ENCODE measurements around the gene PSMC6. TPM values are rescaled to one million over a fixed set of nuclear protein-coding genes. Genes with fewer than 3 reads are reported as not detected.
A peak's percentile ranks its signal among the peaks of the same experiment; 100 is the strongest.

Gene PSMC6
- total RNA-seq, 4 donors from 2014 or later: 69.3 to 79.7 (median 75.9) TPM

DNA sequence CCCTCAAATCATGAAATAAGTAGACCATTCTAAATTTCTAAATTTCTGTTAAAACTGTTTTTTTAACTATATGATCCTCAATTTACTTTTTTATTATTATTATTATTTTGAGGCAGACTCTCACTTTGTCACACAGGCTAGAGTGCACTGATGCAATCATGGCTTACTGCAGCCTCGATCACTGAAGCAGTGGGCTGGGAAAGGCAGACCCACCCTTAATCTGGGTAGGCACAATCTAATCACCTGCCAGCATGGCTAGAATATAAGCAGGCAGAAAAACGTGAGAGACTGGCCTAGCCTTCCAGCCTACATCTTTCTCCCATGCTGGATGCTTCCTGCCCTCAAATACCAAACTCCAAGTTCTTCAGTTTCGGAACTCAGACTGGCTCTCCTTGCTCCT, 14.0 kb upstream of the PSMC6 start:
- TF ChIP-seq, protein P1, sequence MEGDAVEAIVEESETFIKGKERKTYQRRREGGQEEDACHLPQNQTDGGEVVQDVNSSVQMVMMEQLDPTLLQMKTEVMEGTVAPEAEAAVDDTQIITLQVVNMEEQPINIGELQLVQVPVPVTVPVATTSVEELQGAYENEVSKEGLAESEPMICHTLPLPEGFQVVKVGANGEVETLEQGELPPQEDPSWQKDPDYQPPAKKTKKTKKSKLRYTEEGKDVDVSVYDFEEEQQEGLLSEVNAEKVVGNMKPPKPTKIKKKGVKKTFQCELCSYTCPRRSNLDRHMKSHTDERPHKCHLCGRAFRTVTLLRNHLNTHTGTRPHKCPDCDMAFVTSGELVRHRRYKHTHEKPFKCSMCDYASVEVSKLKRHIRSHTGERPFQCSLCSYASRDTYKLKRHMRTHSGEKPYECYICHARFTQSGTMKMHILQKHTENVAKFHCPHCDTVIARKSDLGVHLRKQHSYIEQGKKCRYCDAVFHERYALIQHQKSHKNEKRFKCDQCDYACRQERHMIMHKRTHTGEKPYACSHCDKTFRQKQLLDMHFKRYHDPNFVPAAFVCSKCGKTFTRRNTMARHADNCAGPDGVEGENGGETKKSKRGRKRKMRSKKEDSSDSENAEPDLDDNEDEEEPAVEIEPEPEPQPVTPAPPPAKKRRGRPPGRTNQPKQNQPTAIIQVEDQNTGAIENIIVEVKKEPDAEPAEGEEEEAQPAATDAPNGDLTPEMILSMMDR (IDR thresholded peaks at IDR 0.05): no peak
- no peak for TF ChIP-seq POLR2A (IDR thresholded peaks at IDR 0.05)
- intact Hi-C loops (cut with DNase I; ENCODE audit: low total_unique reads): no loop called here
- H3K4me3 ChIP-seq (ENCODE audit: low read depth, poor library complexity, severe bottlenecking): no peak overlapping the region
- no peak for DNase-seq (ENCODE audit: low spot score in 2 of 2)
- 69 to 71% methylated on average over 3 of the region's 3 CpGs for WGBS, 2 donors

DNA sequence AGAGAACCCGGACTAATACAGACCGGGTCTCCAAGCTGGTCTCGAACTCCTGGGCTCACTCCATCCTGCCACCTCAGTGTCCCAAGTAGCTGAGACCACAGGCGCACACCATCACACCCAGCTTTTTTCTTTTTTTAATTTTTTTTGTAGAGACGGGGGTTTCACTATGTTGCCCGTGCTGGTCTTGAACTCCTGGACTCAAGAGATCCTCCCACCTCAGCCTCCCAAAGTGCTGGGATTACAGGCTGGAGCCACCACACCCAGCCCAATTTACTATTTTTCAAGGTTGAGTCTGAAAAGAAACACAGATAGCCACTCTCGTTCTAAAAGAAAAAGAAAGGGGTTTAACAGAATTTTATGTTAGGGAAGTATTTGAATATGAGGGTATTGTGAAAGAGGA, 13.5 kb upstream of the PSMC6 start:
- intact Hi-C loops (cut with DNase I; ENCODE audit: low total_unique reads): no loop called here
- H3K4me3 ChIP-seq (ENCODE audit: low read depth, poor library complexity, severe bottlenecking): no peak overlapping the region
- TF ChIP-seq, protein P1 (IDR thresholded peaks at IDR 0.05): no peak
- no peak for TF ChIP-seq POLR2A (IDR thresholded peaks at IDR 0.05)
- WGBS, 2 donors: 96 to 97% methylated on average over 7 of the region's 7 CpGs
- DNase-seq (ENCODE audit: low spot score in 2 of 2): no peak

DNA sequence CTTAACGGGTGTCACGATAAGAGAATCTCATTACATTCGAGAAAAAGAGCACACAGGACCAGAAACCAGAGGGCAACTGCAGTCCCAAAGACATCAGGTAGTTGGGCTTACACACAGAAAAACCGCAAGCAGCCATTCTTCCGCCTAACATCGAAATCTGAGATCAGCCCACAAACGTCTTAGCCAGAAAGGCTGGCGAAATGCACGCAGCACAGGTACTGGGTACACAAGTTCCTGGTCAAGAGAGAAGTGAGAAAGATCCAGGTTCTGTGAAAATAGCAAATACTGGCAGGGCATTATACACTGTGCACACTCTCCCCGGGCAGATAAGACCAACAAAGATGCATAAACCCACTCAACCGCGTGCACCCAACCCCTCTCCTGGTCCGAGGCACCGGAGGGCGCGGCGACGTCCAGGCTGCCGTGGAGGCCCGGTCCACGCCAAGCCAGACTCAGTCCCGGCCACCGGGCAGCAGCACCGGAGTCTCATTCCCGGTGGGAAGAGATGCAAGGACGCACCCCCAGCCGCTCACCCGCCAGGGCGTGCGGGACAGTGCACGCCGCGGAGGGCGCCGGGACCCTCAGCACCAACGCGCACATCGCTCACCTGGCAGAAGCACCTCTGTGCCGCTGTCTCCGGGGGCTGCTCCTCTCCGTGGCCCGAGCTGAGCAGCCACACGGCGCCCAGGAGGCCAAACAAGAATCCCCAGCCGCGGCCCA, 12.1 kb upstream of the PSMC6 start:
- no peak for DNase-seq (ENCODE audit: low spot score in 2 of 2)
- peak overlapping the region; percentile 92 for H3K4me3 ChIP-seq (ENCODE audit: low read depth, poor library complexity, severe bottlenecking)
- WGBS, 2 donors: 0 to 1% methylated on average over 11 to 20 of the region's 46 CpGs
- intact Hi-C loops (cut with DNase I; ENCODE audit: low total_unique reads): no loop called here
- TF ChIP-seq, protein P1 (IDR thresholded peaks at IDR 0.05): no peak
- TF ChIP-seq POLR2A (IDR thresholded peaks at IDR 0.05): no peak

DNA sequence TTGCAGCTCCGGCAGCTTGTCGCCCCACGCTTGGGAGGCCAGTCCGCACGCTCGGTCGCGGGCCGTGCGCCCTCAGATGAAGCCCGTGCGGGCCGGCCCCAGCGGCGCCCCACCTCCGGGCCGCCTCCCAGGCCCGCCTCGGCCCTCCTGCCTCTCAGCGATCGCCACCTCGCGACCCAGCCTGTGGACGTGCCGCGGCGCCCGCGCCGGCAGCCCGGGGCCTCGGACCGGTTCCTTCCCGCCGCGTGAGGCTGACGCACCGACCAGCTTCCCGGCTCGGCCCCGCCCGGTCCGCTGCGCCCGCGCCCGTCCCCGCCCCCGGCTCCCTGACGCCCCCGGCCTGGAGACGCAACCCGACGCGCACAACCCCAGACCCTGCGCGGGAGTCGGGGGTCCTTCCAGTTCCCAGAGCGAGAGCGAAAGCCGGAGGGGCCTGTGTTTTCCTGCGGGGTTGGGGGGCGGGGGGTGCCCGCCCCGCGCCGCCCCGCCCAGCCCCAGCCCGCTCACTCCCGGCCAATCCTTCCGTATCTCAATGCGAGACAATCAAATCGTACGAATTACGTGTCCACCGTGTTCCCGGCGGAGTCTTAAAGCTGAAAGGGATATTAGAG, 11.4 kb upstream of the PSMC6 start, which contains the start of gene ERO1A:
Gene ERO1A (minus strand): TSS at position 78 of the 611 bp plus-strand sequence. CDS start 77 bp downstream, at position 1.
- H3K4me3 ChIP-seq (ENCODE audit: low read depth, poor library complexity, severe bottlenecking): peak within 1 kb of the TSS; percentile 92
- DNase-seq (ENCODE audit: low spot score in 2 of 2): peak; percentile 74 to 96
- TF ChIP-seq POLR2A (IDR thresholded peaks at IDR 0.05): no peak
- TF ChIP-seq, protein P1 (IDR thresholded peaks at IDR 0.05): no peak
- intact Hi-C loops (cut with DNase I; ENCODE audit: low total_unique reads): no loop called here
- WGBS, 2 donors: 0 to 1% methylated on average over 16 to 58 of the region's 78 CpGs

DNA sequence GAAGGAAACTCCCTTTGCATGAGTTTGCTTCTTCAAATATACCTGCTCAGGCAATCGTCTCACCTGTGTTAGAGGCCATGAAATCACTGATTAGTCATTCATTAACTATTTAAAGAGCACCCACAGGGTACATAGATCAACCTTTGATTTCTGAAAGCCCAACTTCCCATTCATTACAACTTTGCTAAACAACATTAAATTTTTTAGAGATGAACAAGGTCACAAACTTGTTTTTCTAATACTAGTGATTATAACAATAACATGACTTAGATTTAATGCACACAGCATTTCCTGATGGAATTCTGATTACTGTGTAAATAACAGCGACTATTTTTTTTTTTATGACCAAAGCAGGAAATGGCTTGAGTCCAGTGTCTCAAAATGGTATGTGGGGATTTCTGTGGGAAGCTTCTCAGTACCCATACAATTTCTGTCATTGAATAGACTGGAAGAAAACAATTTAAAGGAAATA, 6.3 kb upstream of the PSMC6 start:
- intact Hi-C loops (cut with DNase I; ENCODE audit: low total_unique reads): no loop called here
- WGBS, 2 donors: 17 to 29% methylated on average over 2 of the region's 2 CpGs

More for the DNA sequence above, 6.3 kb upstream of the PSMC6 start:
- no peak overlapping the region for H3K4me3 ChIP-seq (ENCODE audit: low read depth, poor library complexity, severe bottlenecking)
- no peak for TF ChIP-seq POLR2A (IDR thresholded peaks at IDR 0.05)
- TF ChIP-seq, protein P1 (IDR thresholded peaks at IDR 0.05): no peak
- DNase-seq (ENCODE audit: low spot score in 2 of 2): no peak
